DMS 273 treated with DMSO at 0.1 percent for 48 hours (cell line): ENCODE data around the gene NEO1.
A peak's percentile ranks its signal among the peaks of the same experiment; 100 is the strongest.

Experiments used
- DNase-seq: peaks from one replicate; lab custom pipeline; 2025; lab: John Stamatoyannopoulos, UW

NEO1 gene

GRCh38 chr15:73031648-73032047, 20.6 kb upstream of the NEO1 start:
- no peak for DNase-seq

- DNase-seq, result no peak
These were observed 18.7 kb upstream of the NEO1 start for GRCh38 chr15:73033611-73034010.

- DNase-seq, result peak; percentile 92
These were observed 18.0 kb upstream of the NEO1 start for GRCh38 chr15:73034221-73034620.

- DNase-seq, result peak; percentile 19
These were observed 17.0 kb upstream of the NEO1 start for GRCh38 chr15:73035221-73035620.

GRCh38 chr15:73038220-73038619, 14.0 kb upstream of the NEO1 start:
- no peak for DNase-seq

GRCh38 chr15:73046073-73046472, 6.2 kb upstream of the NEO1 start:
- no peak for DNase-seq

- no peak for DNase-seq
These were observed 4.4 kb upstream of the NEO1 start for GRCh38 chr15:73047882-73048281.

GRCh38 chr15:73048624-73049295, 3.5 kb upstream of the NEO1 start:
- no peak for DNase-seq

GRCh38 chr15:73049564-73050215, 2.6 kb upstream of the NEO1 start:
- DNase-seq, result no peak

GRCh38 chr15:73050561-73051295, 1.5 kb upstream of the NEO1 start:
- no peak for DNase-seq

- DNase-seq, result no peak
These were observed 864 bp upstream of the NEO1 start for GRCh38 chr15:73051391-73051806.

GRCh38 chr15:73052653-73053397, 562 bp downstream of the NEO1 start:
- DNase-seq, result peak; percentile 14

GRCh38 chr15:73053398-73053723, 1.1 kb downstream of the NEO1 start:
- DNase-seq, result no peak

- no peak for DNase-seq
These were observed 2.2 kb downstream of the NEO1 start for GRCh38 chr15:73054417-73054953.

- DNase-seq, result no peak
These were observed 4.2 kb downstream of the NEO1 start for GRCh38 chr15:73056460-73056859.

GRCh38 chr15:73058437-73058836, 6.2 kb downstream of the NEO1 start:
- DNase-seq, result no peak

GRCh38 chr15:73065114-73065513, 12.9 kb downstream of the NEO1 start:
- no peak for DNase-seq

- DNase-seq, result no peak
These were observed 16.8 kb downstream of the NEO1 start for GRCh38 chr15:73069109-73069508.

- DNase-seq, result no peak
These were observed 20.6 kb downstream of the NEO1 start for GRCh38 chr15:73072894-73073293.

- DNase-seq, result no peak
These were observed 22.0 kb downstream of the NEO1 start for GRCh38 chr15:73074241-73074640.

GRCh38 chr15:73075160-73075859, 23.0 kb downstream of the NEO1 start:
- DNase-seq, result no peak

GRCh38 chr15:73078291-73078690, 26.0 kb downstream of the NEO1 start:
- no peak for DNase-seq
